Stimulated activated CD8-positive, alpha-beta memory T cell treated with anti-CD3 and anti-CD28 coated beads, Interleukin-7, amount 100 ng/mL, for 1 hour (primary cell): ENCODE results near the gene DIS3L2.
"Not testable (repeated sequence)": the region's sequence is repeated elsewhere in the genome, so short reads cannot be mapped to it uniquely, and the experiment has no call there.

Experiments
- DNase-seq, 2 donors: peaks; one replicate each; pipeline ENCODE4 v3.0.0-alpha.2; 2020; ENCODE audit warnings: low read depth in 2 of 2

Gene DIS3L2

DNA sequence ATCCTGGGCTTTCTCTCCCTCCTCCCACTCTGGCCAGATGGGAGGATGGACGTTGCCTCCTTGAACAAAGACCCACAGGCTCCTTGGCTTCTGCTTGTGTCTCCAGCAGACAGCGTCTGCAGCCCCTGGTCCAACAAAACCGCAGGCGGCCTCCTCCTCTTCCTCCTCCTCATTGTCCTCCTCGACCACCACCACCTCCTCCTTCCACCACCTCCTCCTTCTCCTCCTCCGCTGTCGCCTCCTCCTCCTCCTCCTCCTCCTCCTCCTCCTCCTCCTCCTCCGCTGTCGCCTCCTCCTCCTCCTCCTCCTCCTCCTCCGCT lies 371.4 kb downstream of the DIS3L2 start:
- no peak for DNase-seq

DNA sequence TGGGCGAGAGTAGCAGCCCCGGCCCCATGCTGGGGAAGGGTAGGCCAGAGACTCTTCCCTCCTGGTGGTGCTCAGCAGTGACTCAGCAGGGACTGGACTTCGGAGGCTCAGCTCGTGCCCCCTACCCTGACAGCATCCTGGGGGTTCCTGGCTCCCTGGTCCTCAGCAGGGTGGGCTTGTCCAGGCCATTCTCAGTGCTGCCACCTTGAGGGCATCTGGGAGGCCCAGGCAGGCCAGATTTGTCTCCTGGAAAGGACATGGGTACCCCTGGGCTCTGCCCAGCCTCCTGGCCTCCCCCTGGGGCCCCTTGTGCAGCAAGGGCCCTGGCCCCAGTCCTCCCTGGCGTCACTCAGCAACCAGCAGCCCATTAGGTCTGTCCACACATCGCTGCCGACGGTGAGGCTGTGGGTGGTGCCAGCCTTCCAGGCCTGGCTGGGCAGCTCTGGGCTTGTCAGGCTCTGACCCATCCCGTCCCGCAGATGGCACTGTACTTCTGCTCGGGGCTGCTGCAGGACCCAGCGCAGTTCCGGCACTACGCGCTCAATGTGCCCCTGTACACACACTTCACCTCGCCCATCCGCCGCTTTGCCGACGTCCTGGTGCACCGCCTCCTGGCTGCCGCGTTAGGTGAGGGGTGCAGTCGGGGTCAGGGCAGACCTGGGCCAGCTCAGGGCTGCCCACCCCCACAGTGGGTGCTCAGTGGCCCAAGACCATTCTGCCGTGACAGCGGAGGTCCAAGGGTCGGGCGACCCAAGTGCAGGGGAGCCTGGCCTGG lies 372.0 kb downstream of the DIS3L2 start:
- no peak for DNase-seq

DNA sequence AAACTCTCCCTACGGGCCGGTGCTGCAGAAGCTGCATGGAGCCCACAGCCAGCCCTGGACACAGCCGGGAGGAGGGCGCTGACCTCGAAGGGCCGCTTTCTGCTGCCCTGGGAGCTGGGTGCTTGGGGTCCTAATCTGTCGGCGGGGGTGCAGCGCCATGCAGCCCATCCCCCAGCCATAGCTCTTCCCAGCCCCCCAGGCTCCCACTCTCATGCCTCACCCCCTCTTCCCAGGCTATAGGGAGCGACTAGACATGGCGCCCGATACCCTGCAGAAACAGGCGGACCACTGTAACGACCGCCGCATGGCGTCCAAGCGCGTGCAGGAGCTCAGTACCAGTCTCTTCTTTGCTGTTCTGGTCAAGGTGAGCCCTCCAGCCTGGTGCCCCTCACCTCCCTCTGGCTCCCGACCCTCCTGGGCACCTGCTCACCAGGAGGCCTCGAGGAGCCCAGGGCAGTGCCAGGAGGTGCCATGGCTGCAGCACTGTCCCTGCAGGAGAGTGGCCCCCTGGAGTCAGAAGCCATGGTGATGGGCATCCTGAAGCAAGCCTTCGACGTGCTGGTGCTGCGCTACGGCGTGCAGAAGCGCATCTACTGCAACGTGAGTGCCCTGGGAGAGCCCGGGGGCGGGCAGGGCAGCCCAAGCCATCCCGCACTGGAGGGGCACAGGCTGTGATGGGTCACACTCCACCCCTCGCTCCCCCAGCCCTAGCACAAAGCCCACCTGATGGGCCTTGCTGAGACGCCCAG lies 372.8 kb downstream of the DIS3L2 start:
- not testable (repeated sequence) for DNase-seq

DNA sequence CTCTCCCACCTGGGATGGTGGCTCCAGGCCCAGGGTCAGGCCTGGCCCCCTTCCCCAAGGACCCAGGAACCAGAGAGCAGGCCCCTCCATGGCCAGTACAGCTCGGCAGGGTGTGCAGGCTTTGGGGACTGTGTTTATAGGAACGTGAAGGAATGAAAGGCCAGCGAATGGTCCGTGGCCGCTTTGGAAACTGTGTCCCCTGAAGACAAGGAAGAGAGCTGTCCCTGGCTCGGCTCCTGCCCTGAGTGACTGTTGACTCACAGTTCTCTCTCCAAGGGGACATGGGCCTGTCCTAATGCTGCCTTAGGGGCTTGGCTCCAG lies 373.3 kb downstream of the DIS3L2 start:
- DNase-seq = not testable (repeated sequence)

DNA sequence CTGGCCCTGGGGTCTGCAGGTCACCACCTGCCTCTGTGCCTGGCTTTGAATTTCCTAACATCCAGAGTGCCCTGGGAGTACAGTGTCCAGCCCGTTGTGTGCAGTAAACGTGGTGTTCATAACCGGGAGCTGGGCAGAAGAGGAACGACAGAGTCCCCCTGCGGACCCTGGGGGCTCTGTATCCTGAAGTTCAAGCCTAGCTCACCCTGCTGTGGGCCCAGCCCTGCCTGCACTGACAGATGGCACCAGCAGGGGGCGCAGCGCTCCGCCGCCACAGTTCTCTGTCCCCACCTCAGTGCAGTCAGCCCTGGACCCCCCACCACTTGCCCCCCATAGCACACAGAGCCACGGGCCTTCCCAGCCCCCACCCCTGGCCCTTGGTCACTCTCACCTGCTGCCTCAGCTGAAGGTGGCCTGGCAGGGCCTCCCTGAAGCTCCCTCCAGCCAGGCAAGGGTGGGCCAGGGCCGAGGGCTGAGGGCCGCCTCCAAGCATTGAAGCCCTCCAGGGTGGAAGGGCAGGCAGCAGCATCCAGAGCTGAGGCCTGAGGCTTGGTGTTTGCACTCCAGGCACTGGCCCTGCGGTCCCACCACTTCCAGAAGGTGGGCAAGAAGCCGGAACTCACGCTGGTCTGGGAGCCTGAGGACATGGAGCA lies 373.8 kb downstream of the DIS3L2 start:
- not testable (repeated sequence) for DNase-seq

DNA sequence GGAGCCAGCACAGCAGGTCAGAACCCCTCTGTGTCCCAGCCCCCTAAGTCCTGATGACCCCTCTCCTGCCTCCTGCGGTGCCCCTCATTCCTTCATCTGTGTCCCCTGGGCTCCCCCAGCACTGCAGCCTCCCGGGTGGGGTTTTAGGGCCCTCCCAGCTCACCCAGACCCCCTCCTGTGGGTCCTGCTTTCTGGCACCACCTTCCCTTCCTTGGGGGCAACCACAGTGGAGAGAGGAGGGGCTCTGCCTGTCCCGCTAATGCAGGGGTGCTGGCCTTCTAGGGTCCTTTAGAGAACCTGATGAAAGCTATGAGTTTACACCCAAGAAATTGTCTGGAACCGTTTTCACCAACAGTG lies 374.3 kb downstream of the DIS3L2 start:
- DNase-seq = no peak

DNA sequence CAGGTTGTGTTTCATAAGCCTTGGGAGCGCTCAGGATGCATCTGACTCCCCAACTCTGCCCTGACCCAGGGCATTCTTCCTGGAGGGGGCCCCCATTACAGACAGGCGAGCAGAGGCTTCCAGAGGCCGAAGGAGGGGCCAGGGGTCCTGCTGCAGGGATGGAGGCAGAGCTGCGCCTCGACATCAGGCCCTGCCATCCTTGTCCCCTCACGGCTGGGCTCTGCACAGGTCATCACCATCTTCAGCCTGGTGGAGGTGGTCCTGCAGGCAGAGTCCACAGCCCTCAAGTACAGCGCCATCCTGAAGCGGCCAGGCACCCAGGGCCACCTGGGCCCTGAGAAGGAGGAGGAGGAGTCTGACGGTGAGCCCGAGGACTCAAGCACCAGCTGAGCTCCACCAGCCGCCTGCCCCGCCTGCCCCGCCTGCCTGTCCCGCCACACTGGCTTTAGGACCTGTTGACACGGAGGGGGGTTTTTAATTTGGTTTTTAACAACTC lies 374.8 kb downstream of the DIS3L2 start:
- DNase-seq = no peak

DNA sequence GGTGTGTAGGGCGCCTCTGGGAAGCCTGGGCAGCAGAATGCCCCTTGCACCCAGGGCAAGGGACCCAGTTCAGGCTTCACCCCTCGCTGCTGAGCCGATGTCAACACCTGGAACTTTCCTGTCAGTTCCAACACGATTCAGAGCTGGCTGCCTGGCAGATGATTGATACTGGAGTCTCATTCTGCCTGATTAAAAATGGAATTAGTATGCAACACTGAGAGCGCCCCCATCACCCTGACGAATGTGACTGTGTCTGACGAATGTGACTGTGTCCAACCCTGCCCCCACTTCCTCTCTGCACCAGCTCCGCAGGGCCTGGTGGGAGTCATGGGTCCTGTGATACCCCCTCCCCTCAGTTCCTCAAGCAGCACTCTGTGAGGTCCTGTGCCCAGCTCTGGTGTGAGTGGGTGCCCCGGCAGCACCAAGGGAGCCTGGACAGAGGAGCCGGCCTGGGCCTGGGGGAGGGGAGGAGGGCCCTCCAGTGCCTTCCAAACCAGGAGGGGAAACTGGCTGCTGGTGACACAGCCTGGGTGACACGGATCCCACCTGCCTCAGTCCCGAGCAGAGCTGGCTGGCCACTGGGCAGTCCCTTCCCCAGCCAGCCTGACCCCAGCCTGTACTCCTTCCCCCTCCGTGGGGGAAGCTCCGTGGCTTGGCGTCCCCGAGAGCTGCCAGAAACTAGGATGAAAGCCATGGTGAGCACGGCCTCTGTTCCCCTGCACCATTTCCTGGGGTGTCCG lies 375.6 kb downstream of the DIS3L2 start:
- no peak for DNase-seq

DNA sequence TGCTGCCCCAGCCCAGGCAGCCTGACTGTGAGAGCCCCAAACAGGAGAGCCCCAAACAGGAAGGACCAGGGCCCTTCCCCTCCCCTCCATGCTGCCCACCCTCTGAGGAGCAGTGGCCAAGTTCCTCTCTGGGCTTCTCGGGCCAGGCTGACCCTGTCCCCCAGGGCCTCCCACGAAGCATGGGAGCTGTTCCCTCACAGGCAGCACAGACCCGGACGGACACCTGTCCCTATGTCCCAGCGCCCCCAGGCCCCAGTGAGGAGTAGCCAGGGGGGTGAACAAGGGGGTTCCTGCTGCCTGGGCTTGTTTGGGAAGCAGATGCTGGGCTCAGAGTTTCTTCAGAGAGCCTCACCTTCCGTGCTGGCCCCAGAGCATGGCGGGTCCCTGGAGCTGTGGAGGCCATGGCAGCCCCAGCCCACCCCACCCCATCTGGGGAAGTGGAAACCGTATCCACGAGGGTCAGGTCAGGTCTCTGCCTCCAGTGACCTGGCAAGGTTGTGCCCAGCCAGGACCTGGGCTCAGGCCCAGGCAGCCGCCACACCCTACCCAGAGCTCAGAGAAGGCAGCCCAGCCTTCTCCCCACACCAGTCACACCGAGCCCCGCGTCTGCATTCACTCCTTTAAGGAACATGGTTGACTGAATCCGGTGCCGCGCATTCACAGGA lies 376.7 kb downstream of the DIS3L2 start:
- not testable (repeated sequence) for DNase-seq

DNA sequence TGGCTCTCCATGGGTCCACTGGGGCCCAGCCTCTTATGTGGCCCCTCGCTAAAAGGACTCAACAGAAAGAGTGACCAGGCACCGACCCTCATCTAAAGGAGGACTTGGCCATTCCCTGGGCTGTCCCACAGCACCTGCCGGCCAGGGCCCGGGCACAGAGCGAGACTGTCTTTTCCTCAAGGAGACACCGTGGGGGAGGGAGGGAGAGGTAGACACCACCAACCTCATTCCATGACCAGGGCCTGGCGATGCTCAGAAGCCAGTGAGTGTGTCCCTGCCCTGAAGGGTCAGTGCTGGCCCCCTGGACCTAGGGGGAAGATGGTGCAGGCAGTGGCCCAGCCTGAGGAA lies 377.2 kb downstream of the DIS3L2 start:
- DNase-seq = no peak

DNA sequence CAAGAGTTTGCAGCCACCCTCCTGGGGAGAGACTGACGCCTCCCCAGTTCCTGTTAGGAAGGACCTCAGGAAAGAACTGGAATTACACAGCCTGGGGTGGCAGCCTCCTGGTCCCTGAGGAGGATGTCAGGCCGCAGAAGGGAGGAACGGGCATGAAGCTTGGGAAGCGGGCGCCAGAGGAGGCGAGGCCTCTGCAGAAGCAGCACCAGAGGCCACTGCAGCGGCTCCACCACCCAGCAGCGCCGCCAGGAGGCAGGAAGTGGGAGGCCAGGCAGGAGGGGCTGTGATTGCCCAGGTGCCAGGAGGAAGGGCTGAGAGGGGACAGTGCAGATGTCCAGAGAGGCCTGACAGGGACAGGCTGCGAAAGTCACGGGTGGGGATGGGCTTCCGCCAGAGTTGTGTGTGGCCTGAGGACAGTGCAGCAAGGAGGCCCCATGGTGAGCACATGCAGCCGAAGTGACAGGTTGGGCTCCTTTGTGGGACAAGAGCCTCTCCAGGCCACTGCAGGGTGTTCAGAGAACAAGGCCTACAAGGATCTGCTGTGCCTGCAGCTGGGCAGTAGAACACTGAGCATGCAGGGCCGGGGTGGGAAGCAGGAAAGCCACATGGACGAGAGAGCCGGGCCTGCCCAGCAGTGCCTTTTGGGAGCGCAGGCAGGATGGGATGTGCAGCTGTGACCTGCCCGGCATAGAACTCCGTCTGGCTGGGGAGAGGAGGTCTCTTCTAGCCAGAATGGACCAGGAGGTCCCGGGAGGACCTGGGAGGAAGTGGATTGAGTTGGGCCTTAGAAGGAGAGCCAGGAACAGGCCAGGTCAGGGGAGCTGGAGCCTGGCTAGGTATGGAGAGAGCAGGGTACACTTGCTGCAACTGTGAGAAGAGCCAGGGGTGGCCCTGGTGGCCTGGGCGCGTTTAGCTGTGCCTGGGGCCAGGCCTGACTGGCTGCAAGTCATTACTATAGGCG lies 377.9 kb downstream of the DIS3L2 start:
- DNase-seq = no peak

DNA sequence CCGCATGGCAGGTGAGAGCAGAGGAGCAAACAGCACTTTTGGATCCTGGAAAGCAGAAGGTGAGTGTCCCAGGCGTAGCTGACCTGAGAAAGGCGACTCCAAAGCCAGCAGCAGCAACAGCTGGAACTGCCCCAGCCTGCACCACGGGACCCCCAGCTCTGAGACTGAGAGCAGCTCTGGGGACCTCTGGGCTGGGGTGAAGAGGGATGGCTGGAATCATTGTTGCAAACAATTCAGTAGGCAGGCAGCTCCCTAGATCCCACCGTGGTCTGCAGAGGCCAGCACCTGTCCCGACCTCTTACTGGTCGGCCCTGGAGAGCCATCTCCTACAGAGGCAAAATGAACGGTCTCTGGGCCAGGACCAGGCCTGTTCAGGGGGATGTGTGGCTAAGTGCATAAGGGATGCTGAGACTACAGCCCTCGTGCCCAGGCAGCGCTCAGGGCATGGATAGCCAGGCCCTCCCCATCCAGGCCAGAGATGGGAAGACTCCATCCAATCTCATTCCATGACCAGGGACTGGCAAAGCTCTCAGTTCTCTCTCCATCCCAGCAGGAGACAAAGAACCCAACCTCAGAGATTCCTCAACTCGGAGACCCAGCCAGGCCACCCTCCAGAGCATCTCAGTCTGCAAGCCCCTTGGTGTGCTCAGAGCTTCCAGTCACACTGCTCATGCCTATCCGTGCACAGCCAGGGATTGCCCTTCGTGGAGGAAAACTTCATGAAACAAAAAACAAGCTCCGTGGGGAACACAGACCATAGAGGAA lies 378.8 kb downstream of the DIS3L2 start:
- no peak for DNase-seq

DNA sequence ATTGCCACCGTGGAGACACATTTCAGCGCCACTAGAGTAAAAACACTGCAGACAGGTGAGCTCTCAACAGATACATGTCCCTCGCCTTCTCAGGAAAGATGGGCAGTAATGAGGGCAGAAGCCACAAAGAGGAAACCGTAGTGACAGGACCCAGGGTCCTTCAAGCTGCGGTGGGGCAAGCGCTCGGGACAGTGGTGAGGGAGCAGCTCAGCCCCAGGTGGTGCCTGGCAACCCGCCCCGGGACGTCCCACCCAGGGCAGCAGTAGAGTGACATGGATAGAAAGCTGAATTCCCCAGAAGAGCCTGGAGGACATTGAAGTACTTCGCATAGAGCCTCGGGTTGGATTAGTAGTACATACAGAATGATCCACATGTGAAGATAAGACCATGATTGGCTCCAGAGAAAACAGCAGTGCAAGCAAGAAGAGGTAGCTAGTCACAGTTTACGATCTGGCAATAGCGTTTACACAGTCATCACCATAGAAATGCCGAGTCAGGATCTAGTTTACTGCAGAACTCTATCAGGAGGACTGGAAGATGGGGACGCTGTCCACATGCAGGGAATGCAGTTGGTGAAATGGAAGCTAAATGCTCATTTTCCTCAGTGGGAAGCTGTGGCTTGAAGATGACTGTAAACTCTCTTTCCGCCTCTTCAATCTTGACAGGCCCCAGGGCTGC lies 379.7 kb downstream of the DIS3L2 start:
- DNase-seq = no peak

DNA sequence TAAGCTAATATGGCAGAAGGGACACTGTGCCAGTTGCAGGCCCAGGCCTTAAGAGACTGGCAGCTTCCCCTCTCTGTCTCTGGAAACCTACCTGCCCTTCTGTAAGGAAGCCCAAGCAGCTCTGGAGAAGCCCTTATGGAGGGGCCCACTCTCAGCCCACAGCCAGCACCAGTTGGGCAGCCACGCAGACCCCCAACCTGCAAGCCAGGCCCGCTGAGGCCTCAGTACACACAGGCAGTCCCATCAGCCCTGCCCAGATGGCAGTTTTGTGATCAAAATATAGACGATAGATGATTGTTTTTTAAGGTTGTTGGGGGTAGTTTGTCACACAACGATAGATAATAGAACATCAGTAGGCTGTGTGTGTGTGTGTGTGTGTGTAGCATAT lies 380.2 kb downstream of the DIS3L2 start:
- DNase-seq = no peak

DNA sequence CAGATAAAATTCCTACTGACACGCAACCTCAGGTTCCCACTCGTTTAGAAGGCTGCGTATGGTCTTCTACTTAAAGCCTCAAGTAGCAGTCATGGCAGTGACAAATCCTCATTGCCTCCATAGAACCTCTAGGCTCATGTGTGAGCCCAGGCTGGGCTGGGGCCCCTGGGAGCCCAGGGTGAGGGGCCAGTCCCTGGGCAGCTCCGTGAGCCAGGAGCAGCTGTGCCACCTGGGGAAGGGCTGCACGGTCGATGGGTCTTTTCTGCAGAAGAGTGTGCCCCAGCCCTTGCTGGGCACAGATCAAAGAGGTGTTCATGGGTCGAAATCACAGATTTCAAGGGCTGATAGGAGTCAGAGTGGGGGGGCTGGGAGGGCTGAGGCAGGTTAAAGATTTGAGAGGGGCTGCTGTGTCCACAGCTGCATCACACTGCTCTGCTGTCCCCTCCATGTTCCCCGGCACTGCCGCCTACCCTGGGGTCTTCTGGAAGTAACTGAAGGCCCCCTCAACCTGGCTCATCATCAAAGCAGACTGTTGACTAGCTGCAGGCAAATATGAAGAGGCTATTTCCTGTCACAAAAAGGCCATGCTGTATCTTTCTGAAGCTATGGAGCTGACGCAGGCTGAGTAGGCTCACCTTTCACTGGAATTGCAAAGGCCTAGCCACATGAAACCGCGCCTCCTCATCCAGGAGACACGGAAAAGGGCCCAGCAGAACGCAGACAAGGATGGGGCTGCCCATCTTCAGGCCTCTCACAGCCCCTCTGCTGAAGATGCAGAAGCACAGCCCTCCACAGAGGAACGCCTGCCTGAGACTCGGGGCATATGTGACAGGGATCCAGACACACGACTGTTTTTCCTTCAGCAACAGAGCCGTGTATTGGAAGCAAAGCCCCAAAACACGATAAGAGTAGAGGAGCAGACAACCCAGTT lies 381.4 kb downstream of the DIS3L2 start:
- no peak for DNase-seq

DNA sequence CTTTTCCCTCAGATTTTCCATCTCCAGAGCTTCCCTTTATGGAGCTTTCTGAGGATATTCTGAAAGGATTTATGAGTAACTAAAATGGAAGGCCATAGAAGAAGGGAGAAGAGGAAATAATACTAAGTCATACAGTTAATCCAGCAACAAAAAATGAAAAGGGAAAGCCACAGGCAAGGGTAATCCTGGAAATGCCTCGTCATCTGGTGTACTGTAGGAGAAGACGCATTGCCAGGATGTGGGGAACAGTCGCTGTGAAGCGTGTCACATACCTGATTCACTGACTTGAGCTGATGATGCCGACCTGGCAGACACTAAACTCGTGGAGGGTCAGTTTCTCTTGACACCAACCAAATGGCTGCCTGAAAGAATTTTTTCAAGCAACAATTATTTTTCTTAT lies 382.3 kb downstream of the DIS3L2 start:
- DNase-seq = no peak

DNA sequence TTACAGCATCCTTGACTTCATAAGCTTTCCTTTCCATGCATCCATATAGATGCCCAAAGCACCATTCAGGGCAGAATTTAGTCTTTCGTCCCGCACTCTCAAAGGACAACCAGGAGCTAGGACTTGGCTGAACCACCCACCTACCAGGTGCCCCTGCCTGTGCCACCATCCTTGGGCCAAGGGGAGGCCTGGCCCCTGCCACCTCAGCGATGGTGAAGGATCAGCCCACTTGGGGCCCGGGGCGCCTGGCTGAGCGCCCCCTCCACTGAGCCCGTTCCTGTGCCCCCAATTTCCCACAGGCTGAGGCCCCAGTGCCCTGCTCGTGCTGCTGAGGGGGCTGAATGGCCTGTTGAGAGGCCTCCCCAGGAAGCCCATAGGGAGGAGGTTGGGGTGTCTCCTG lies 383.7 kb downstream of the DIS3L2 start:
- DNase-seq = no peak

DNA sequence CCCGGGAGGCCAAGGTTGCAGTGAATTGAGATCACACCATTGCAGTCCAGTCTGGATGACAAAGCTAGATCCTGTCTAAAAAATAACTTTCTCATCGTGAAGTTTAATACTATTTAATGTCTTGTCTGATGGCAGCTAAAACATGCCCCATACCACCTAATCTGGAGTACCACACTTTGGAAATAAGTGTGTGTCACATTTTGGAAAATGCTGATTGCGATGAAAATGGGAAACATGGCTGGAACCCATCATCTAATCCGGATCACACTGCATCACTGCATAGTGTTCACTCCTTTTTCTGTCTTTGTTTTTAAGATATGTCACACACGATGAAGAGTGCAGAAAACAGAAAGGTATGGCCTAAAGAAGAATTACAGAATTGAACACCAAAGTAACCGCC lies 385.9 kb downstream of the DIS3L2 start:
- no peak for DNase-seq
